BJ (cell line): ENCODE results near the gene NCDN. TPM values are rescaled to one million over a fixed set of nuclear protein-coding genes. Genes with fewer than 3 reads are reported as not detected.

Experiments
- CTCF ChIA-PET: fragments of 350-600 bp; formaldehyde crosslinking; extraction: SDS; loops from one replicate; lab custom pipeline; 2021; ENCODE audit warnings: antibody characterized with exemption, inconsistent platforms; lab: Yijun Ruan, JAX
- POLR2A ChIA-PET: fragments of 300-600 bp; sonication (Branson Sonifier 250); formaldehyde crosslinking; extraction: SDS; loops from one replicate; lab custom pipeline; 2021; ENCODE audit warnings: antibody characterized with exemption; lab: Charles Lee
- DNase-seq: peaks from one replicate; pipeline ENCODE4 v3.0.0-alpha.2; 2011; ENCODE audit warnings: low read depth
- H3K27me3 ChIP-seq: 2 replicates; pipeline ENCODE4 v1.6.0; 2011; ENCODE audit warnings: low read length; ENCODE audit not compliant: control insufficient read depth, insufficient read depth
- H3K36me3 ChIP-seq: 2 replicates; pipeline ENCODE4 v1.5.1; 2011; ENCODE audit warnings: low read length; ENCODE audit not compliant: control insufficient read depth, insufficient read depth
- H3K4me3 ChIP-seq: 2 replicates; pipeline ENCODE4 v1.5.1; 2011; ENCODE audit warnings: low read depth, mild to moderate bottlenecking, control low read depth, low read length
- CTCF ChIP-seq: IDR thresholded peaks from 2 replicates; pipeline ENCODE4 v1.5.1; 2011; ENCODE audit warnings: low read depth, mild to moderate bottlenecking, control low read depth, inconsistent platforms, low read length, moderate library complexity; ENCODE audit not compliant: insufficient read depth
- polyA plus RNA-seq: library from polyadenylated mRNA; depleted of rRNA; stranded (reverse); fragments of >200 nt; gene quantifications from 2 replicates; pipeline ENCODE4 v1.2.3, GENCODE V29; 2011

Gene NCDN
- polyA plus RNA-seq, 1 experiment, result 25.8 TPM

- POLR2A ChIA-PET, result interaction anchor here (0.8 to 1.0 kb wide), 2 partner anchors 114 to 150 kb away, joined by 3 read pairs; no protein-coding TSS in a partner anchor
- Histone ChIP-seq H3K27me3 (no peaks in the 10 kb centered on the region), H3K4me3 (no peak overlapping the region), H3K36me3 (peaks cover 17% of the 10 kb centered on the region)
- CTCF ChIA-PET, result interaction anchor here (0.6 to 5.9 kb wide), 39 partner anchors 8 to 367 kb away, joined by 3 to 161 read pairs (median 4); partner anchors contain the start of genes CLSPN and TFAP2E
- TF ChIP-seq CTCF, result no peak
- no peak for DNase-seq
Measured at GRCh38 chr1:35564884-35565741, 7.5 kb downstream of the NCDN start.

GRCh38 chr1:35565742-35566133 is 8.1 kb downstream of the NCDN start:
- TF ChIP-seq CTCF, result no peak
- Histone ChIP-seq H3K36me3 (peaks cover 17% of the 10 kb centered on the region), H3K27me3 (no peaks in the 10 kb centered on the region), H3K4me3 (no peak overlapping the region)
- ChIA-PET CTCF (interaction anchor here (0.7 to 5.9 kb wide), 13 partner anchors 7 to 364 kb away, joined by 3 to 161 read pairs (median 5); partner anchors contain the start of genes CLSPN and TFAP2E), POLR2A (no interaction called here)
- DNase-seq, result no peak

GRCh38 chr1:35567947-35568558 is 10.5 kb downstream of the NCDN start:
- POLR2A ChIA-PET, result no interaction called here
- CTCF ChIA-PET, result interaction anchor here (0.8 to 5.9 kb wide), 19 partner anchors 11 to 208 kb away, joined by 3 to 161 read pairs (median 6); partner anchors contain the start of genes CLSPN, KIAA0319L and NCDN
- Histone ChIP-seq H3K27me3 (peaks cover 2% of the 10 kb centered on the region; the same call in 1 of the 2 replicates), H3K4me3 (no peak overlapping the region), H3K36me3 (peaks cover 12% of the 10 kb centered on the region)
- DNase-seq, result no peak
- no peak for TF ChIP-seq CTCF

GRCh38 chr1:35568975-35569395 is 11.4 kb downstream of the NCDN start:
- peaks cover 9% of the 10 kb centered on the region; the same call in 1 of the 2 replicates for H3K36me3 ChIP-seq
- no peak for DNase-seq
- ChIA-PET POLR2A (no interaction called here), CTCF (interaction anchor here (0.6 to 5.9 kb wide), 24 partner anchors 9 to 211 kb away, joined by 3 to 161 read pairs (median 4); partner anchors contain the start of gene CLSPN)
- TF ChIP-seq CTCF, result peak; percentile 86
- no peak overlapping the region for H3K4me3 ChIP-seq
- H3K27me3 ChIP-seq, result peaks cover 2% of the 10 kb centered on the region; the same call in 1 of the 2 replicates
